ENCODE data around the gene BCL2A1. TPM values are rescaled to one million over a fixed set of nuclear protein-coding genes. Genes with fewer than 3 reads are reported as not detected.

The BCL2A1 gene
- total RNA-seq, 1 experiment from 2014 or later, result 16.9 TPM

DNA sequence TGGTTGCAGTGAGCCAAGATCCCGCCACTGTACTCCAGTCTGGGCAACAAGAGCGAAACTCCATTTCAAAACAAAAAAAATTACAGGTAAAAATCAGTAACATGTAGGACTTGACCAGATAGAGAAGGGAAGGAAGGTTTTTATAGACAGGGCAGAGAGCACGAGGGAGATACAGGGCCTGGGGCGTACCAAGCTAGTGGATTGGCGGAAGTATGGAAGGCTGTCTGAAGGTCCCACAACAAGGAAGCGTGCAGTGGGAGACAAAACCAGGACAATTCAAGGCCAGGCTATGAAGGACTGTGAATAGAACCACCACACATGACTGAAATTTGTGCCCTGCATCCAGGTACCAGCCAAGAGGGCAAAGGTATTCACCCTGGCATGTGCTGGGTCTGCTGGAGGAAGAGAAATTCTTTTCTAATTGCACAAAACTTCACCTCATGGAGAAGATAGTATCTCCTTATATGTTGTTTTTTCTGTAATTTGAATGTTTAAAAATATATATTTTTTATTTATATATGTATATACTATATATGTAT, 33.0 kb upstream of the BCL2A1 start:
- Histone ChIP-seq H3K9ac (ENCODE audit: low read length) (no peak overlapping the region), H3F3A (ENCODE audit: low read length, unreplicated experiment) (no peaks in the 10 kb centered on the region), H3K4me3 (ENCODE audit: low read length) (no peak overlapping the region), H3K9me3 (ENCODE audit: low read length) (no peaks in the 10 kb centered on the region), H3K36me3 (ENCODE audit: low read depth, low read length) (no peaks in the 10 kb centered on the region), H3K27ac (ENCODE audit: low read length) (no peak overlapping the region), H3K4me2 (ENCODE audit: low read length) (no peak overlapping the region), H3K27me3 (ENCODE audit: low read length) (no peaks in the 10 kb centered on the region), H3K4me1 (ENCODE audit: insufficient read depth, low read length) (no peaks in the 10 kb centered on the region), H4K20me1 (ENCODE audit: low read length) (no peaks in the 10 kb centered on the region), H3K79me2 (ENCODE audit: low read length) (no peaks in the 10 kb centered on the region), H3K9me2 (replicated peaks; ENCODE audit: low read length) (no peaks in the 10 kb centered on the region), H2AFZ (ENCODE audit: low read length) (no peak overlapping the region)
- ChIA-PET POLR2A (ENCODE audit: unreplicated experiment) (no interaction called here), CTCF (no interaction called here)
- DNase-seq (no peak), ATAC-seq (no peak)
- TF ChIP-seq, protein P1, sequence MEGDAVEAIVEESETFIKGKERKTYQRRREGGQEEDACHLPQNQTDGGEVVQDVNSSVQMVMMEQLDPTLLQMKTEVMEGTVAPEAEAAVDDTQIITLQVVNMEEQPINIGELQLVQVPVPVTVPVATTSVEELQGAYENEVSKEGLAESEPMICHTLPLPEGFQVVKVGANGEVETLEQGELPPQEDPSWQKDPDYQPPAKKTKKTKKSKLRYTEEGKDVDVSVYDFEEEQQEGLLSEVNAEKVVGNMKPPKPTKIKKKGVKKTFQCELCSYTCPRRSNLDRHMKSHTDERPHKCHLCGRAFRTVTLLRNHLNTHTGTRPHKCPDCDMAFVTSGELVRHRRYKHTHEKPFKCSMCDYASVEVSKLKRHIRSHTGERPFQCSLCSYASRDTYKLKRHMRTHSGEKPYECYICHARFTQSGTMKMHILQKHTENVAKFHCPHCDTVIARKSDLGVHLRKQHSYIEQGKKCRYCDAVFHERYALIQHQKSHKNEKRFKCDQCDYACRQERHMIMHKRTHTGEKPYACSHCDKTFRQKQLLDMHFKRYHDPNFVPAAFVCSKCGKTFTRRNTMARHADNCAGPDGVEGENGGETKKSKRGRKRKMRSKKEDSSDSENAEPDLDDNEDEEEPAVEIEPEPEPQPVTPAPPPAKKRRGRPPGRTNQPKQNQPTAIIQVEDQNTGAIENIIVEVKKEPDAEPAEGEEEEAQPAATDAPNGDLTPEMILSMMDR (conservative IDR thresholded peaks at IDR 0.05; ENCODE audit: low read depth, low read length), result no peak
- TF ChIP-seq EZH2phosphoT487 (IDR thresholded peaks at IDR 0.05; ENCODE audit: borderline replicate concordance, low read length) (no peak), EZH2 (IDR thresholded peaks at IDR 0.05; ENCODE audit: low read length, unreplicated experiment) (no peak)
- no TSS peak for BruUV-seq (replicated peaks)
- intact Hi-C loops (cut with micrococcal nuclease), result no loop called here

DNA sequence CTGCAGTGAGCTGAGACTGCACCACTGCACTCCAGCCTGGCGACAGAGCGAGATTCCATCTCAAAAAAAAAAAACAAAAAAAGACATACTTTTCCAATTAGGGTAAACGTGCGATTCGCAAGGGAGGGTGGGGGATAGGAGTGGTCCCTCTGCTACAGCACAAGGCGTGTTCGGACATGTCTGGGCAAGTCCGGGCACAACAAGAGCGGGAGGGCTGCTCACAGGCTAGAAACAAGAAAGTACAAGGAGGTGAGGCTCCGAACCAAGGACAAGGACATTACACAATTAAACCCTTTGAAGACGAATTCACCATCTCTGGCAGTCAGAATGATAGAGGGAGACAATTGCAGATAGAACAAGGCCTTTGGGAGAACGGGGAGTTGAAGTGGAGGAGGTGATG, 32.2 kb upstream of the BCL2A1 start:
- H3K9ac ChIP-seq (ENCODE audit: low read length), result no peak overlapping the region
- CTCF ChIA-PET, result no interaction called here
- no peak for DNase-seq
- H3K4me2 ChIP-seq (ENCODE audit: low read length), result no peak overlapping the region
- no peaks in the 10 kb centered on the region for H3K4me1 ChIP-seq (ENCODE audit: insufficient read depth, low read length)
- no peak for ATAC-seq
- no peaks in the 10 kb centered on the region for H3K79me2 ChIP-seq (ENCODE audit: low read length)
- H3K4me3 ChIP-seq (ENCODE audit: low read length), result no peak overlapping the region
- H4K20me1 ChIP-seq (ENCODE audit: low read length), result no peaks in the 10 kb centered on the region
- intact Hi-C loops (cut with micrococcal nuclease), result no loop called here
- BruUV-seq (replicated peaks), result no TSS peak
- H3K36me3 ChIP-seq (ENCODE audit: low read depth, low read length), result no peaks in the 10 kb centered on the region
- no peaks in the 10 kb centered on the region for H3K9me3 ChIP-seq (ENCODE audit: low read length)
- H3F3A ChIP-seq (ENCODE audit: low read length, unreplicated experiment), result no peaks in the 10 kb centered on the region
- POLR2A ChIA-PET (ENCODE audit: unreplicated experiment), result interaction anchor here (0.6 kb wide), 1 partner anchor 809 kb away, joined by 11 read pairs; no protein-coding TSS in a partner anchor
- no peak overlapping the region for H3K27ac ChIP-seq (ENCODE audit: low read length)
- TF ChIP-seq EZH2phosphoT487 (IDR thresholded peaks at IDR 0.05; ENCODE audit: borderline replicate concordance, low read length) (no peak), EZH2 (IDR thresholded peaks at IDR 0.05; ENCODE audit: low read length, unreplicated experiment) (no peak)
- TF ChIP-seq, protein P1 (conservative IDR thresholded peaks at IDR 0.05; ENCODE audit: low read depth, low read length), result no peak
- H3K27me3 ChIP-seq (ENCODE audit: low read length), result no peaks in the 10 kb centered on the region
- H2AFZ ChIP-seq (ENCODE audit: low read length), result no peak overlapping the region
- no peaks in the 10 kb centered on the region for H3K9me2 ChIP-seq (replicated peaks; ENCODE audit: low read length)

DNA sequence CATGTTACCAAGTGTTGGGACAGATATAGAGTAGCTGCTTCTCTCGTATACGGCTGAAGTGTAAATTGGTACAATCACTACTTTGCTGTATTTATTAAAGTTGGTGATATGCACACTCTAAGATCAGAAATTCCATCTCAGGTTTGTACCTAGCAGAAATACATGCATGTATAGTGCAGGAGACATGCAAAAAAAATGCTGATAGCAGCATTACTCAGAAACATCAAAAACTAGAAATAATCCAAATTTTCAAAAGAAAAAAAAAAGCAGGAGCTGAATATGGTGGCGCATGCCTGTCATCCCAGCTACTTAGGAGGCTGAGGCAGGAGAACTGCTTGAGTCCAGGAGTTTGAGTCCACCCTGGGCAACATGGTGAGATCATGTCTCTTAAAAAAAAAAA, 31.3 kb upstream of the BCL2A1 start:
- Histone ChIP-seq H3K27ac (ENCODE audit: low read length) (no peak overlapping the region), H2AFZ (ENCODE audit: low read length) (no peak overlapping the region), H3K4me1 (ENCODE audit: insufficient read depth, low read length) (no peaks in the 10 kb centered on the region), H3K4me2 (ENCODE audit: low read length) (no peak overlapping the region), H3K4me3 (ENCODE audit: low read length) (no peak overlapping the region), H3K9me3 (ENCODE audit: low read length) (no peaks in the 10 kb centered on the region), H3K9me2 (replicated peaks; ENCODE audit: low read length) (no peaks in the 10 kb centered on the region), H3K79me2 (ENCODE audit: low read length) (no peaks in the 10 kb centered on the region), H4K20me1 (ENCODE audit: low read length) (no peaks in the 10 kb centered on the region), H3F3A (ENCODE audit: low read length, unreplicated experiment) (no peaks in the 10 kb centered on the region), H3K36me3 (ENCODE audit: low read depth, low read length) (no peaks in the 10 kb centered on the region), H3K9ac (ENCODE audit: low read length) (no peak overlapping the region), H3K27me3 (ENCODE audit: low read length) (no peaks in the 10 kb centered on the region)
- TF ChIP-seq EZH2phosphoT487 (IDR thresholded peaks at IDR 0.05; ENCODE audit: borderline replicate concordance, low read length) (no peak), EZH2 (IDR thresholded peaks at IDR 0.05; ENCODE audit: low read length, unreplicated experiment) (no peak)
- TF ChIP-seq, protein P1 (conservative IDR thresholded peaks at IDR 0.05; ENCODE audit: low read depth, low read length), result no peak
- POLR2A ChIA-PET (ENCODE audit: unreplicated experiment), result interaction anchor here (0.6 kb wide), 1 partner anchor 810 kb away, joined by 11 read pairs; no protein-coding TSS in a partner anchor
- intact Hi-C loops (cut with micrococcal nuclease), result no loop called here
- DNase-seq (no peak), ATAC-seq (no peak)
- BruUV-seq (replicated peaks), result no TSS peak
- CTCF ChIA-PET, result no interaction called here
